Measurements from ENCODE around the gene ANKRD55.

DNA sequence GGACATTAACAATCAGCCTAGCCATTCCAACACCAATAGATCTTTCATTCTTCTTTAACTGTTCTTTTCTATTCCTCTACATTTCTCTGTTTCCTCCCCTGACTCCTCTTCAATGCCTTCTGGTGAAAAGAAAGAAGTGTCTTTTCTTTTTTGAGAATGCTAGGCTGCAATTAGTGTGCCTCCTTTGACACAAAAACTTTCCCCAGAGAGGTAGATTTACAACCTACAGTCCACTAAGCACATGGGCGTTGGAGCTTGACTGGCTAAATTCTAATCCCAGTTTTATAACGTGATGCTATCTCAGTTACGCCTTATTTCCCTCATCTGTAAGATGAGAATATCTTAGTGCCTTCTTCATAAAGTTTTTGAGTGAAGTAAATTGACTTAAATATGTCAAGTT, 16.9 kb upstream of the ANKRD55 start:
- TF ChIP-seq, protein P1, sequence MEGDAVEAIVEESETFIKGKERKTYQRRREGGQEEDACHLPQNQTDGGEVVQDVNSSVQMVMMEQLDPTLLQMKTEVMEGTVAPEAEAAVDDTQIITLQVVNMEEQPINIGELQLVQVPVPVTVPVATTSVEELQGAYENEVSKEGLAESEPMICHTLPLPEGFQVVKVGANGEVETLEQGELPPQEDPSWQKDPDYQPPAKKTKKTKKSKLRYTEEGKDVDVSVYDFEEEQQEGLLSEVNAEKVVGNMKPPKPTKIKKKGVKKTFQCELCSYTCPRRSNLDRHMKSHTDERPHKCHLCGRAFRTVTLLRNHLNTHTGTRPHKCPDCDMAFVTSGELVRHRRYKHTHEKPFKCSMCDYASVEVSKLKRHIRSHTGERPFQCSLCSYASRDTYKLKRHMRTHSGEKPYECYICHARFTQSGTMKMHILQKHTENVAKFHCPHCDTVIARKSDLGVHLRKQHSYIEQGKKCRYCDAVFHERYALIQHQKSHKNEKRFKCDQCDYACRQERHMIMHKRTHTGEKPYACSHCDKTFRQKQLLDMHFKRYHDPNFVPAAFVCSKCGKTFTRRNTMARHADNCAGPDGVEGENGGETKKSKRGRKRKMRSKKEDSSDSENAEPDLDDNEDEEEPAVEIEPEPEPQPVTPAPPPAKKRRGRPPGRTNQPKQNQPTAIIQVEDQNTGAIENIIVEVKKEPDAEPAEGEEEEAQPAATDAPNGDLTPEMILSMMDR (IDR thresholded peaks at IDR 0.05 in 8 of 11, conservative IDR thresholded peaks at IDR 0.05 in 3 of 11): no peak
- no peak for TF ChIP-seq POLR2A (IDR thresholded peaks at IDR 0.05)
